Measurements from ENCODE around the gene TMEM245. TPM values are rescaled to one million over a fixed set of nuclear protein-coding genes. Genes with fewer than 3 reads are reported as not detected.
A peak's percentile ranks its signal among the peaks of the same experiment; 100 is the strongest.

The TMEM245 gene
- total and polyA plus RNA-seq, 2 of the 13 experiments (the other 11 are each of a cell fraction or from before 2014, with no cell fraction given) = 53.5 to 55.4 TPM

GRCh38 chr9:109012009-109012875 is 107.5 kb downstream of the TMEM245 start (continued):
- no peak for TF ChIP-seq CERS6 (CRISPR knock-in tag; IDR thresholded peaks at IDR 0.05)
- TF ChIP-seq E2F1 (CRISPR knock-in tag; IDR thresholded peaks at IDR 0.05) = no peak
- no peak for TF ChIP-seq THAP11 (CRISPR knock-in tag; IDR thresholded peaks at IDR 0.05)
- TF ChIP-seq CBX1 (IDR thresholded peaks at IDR 0.05; ENCODE audit: low read depth) = no peak
- no peak for TF ChIP-seq ZNF292 (CRISPR knock-in tag; IDR thresholded peaks at IDR 0.05; ENCODE audit: borderline replicate concordance, low read depth)
- TF ChIP-seq, protein P1, sequence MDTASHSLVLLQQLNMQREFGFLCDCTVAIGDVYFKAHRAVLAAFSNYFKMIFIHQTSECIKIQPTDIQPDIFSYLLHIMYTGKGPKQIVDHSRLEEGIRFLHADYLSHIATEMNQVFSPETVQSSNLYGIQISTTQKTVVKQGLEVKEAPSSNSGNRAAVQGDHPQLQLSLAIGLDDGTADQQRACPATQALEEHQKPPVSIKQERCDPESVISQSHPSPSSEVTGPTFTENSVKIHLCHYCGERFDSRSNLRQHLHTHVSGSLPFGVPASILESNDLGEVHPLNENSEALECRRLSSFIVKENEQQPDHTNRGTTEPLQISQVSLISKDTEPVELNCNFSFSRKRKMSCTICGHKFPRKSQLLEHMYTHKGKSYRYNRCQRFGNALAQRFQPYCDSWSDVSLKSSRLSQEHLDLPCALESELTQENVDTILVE (CRISPR knock-in tag; IDR thresholded peaks at IDR 0.05) = no peak
- no peak for TF ChIP-seq ZNF770 (CRISPR knock-in tag; IDR thresholded peaks at IDR 0.05)
- no peak for TF ChIP-seq MTF1 (CRISPR knock-in tag; IDR thresholded peaks at IDR 0.05)
- TF ChIP-seq, protein P2, sequence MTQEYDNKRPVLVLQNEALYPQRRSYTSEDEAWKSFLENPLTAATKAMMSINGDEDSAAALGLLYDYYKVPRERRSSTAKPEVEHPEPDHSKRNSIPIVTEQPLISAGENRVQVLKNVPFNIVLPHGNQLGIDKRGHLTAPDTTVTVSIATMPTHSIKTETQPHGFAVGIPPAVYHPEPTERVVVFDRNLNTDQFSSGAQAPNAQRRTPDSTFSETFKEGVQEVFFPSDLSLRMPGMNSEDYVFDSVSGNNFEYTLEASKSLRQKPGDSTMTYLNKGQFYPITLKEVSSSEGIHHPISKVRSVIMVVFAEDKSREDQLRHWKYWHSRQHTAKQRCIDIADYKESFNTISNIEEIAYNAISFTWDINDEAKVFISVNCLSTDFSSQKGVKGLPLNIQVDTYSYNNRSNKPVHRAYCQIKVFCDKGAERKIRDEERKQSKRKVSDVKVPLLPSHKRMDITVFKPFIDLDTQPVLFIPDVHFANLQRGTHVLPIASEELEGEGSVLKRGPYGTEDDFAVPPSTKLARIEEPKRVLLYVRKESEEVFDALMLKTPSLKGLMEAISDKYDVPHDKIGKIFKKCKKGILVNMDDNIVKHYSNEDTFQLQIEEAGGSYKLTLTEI (CRISPR knock-in tag; conservative IDR thresholded peaks at IDR 0.05) = no peak
- TF ChIP-seq, protein P3, sequence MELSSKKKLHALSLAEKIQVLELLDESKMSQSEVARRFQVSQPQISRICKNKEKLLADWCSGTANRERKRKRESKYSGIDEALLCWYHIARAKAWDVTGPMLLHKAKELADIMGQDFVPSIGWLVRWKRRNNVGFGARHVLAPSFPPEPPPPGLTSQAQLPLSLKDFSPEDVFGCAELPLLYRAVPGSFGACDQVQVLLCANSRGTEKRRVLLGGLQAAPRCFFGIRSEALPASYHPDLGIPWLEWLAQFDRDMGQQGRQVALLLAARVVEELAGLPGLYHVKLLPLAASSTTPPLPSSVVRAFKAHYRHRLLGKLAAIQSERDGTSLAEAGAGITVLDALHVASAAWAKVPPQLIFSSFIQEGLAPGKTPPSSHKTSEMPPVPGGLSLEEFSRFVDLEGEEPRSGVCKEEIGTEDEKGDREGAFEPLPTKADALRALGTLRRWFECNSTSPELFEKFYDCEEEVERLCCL (CRISPR knock-in tag; IDR thresholded peaks at IDR 0.05; ENCODE audit: borderline replicate concordance) = no peak
- TF ChIP-seq ATF1 (CRISPR knock-in tag; IDR thresholded peaks at IDR 0.05) = no peak
- TF ChIP-seq ATF2 (CRISPR knock-in tag; IDR thresholded peaks at IDR 0.05) = no peak
- TF ChIP-seq, protein P4, sequence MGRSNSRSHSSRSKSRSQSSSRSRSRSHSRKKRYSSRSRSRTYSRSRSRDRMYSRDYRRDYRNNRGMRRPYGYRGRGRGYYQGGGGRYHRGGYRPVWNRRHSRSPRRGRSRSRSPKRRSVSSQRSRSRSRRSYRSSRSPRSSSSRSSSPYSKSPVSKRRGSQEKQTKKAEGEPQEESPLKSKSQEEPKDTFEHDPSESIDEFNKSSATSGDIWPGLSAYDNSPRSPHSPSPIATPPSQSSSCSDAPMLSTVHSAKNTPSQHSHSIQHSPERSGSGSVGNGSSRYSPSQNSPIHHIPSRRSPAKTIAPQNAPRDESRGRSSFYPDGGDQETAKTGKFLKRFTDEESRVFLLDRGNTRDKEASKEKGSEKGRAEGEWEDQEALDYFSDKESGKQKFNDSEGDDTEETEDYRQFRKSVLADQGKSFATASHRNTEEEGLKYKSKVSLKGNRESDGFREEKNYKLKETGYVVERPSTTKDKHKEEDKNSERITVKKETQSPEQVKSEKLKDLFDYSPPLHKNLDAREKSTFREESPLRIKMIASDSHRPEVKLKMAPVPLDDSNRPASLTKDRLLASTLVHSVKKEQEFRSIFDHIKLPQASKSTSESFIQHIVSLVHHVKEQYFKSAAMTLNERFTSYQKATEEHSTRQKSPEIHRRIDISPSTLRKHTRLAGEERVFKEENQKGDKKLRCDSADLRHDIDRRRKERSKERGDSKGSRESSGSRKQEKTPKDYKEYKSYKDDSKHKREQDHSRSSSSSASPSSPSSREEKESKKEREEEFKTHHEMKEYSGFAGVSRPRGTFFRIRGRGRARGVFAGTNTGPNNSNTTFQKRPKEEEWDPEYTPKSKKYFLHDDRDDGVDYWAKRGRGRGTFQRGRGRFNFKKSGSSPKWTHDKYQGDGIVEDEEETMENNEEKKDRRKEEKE (IDR thresholded peaks at IDR 0.05) = no peak
- 0 out of 2 replicates have a peak, but pooled peaks have one; percentile 1 for TF ChIP-seq ZNF569 (CRISPR knock-in tag; IDR thresholded peaks at IDR 0.05; ENCODE audit: borderline replicate concordance)

All from HepG2 (cell line).